Stimulated activated CD8-positive, alpha-beta memory T cell treated with anti-CD3 and anti-CD28 coated beads, Interleukin-4, amount 100 ng/mL, for 4 hours (primary cell): Measurements from ENCODE around the gene SH3YL1.

ENCODE experiments used
- DNase-seq, 2 donors: peaks; one replicate each; pipeline ENCODE4 v3.0.0-alpha.2; 2020; ENCODE audit warnings: low read depth in 2 of 2, low spot score in 1 of 2

SH3YL1 gene

GRCh38 chr2:258933-259332 lies 4.9 kb downstream of the SH3YL1 start:
- no peak for DNase-seq

GRCh38 chr2:257842-258241 lies 6.0 kb downstream of the SH3YL1 start:
- DNase-seq = no peak

- DNase-seq = no peak
Measured at GRCh38 chr2:257429-257828, 6.4 kb downstream of the SH3YL1 start.

- no peak for DNase-seq
Measured at GRCh38 chr2:256094-256493, 7.7 kb downstream of the SH3YL1 start.

- DNase-seq = no peak
Measured at GRCh38 chr2:255195-255594, 8.6 kb downstream of the SH3YL1 start.

GRCh38 chr2:254241-254640 lies 9.6 kb downstream of the SH3YL1 start:
- no peak for DNase-seq

GRCh38 chr2:253202-253638 lies 10.6 kb downstream of the SH3YL1 start:
- DNase-seq = no peak

- no peak for DNase-seq
Measured at GRCh38 chr2:252001-252602, 11.7 kb downstream of the SH3YL1 start.

- DNase-seq = no peak
Measured at GRCh38 chr2:249538-250042, 14.2 kb downstream of the SH3YL1 start.

GRCh38 chr2:248724-249123 lies 15.1 kb downstream of the SH3YL1 start:
- DNase-seq = no peak

GRCh38 chr2:246489-247144 lies 17.2 kb downstream of the SH3YL1 start:
- no peak for DNase-seq

GRCh38 chr2:244547-244946 lies 19.3 kb downstream of the SH3YL1 start:
- DNase-seq = no peak

GRCh38 chr2:238869-239268 lies 25.0 kb downstream of the SH3YL1 start:
- DNase-seq = no peak

GRCh38 chr2:238431-238830 lies 25.4 kb downstream of the SH3YL1 start:
- DNase-seq = no peak

GRCh38 chr2:237878-238277 lies 26.0 kb downstream of the SH3YL1 start:
- no peak for DNase-seq

- DNase-seq = no peak
Measured at GRCh38 chr2:236993-237539, 26.8 kb downstream of the SH3YL1 start.

- DNase-seq = no peak
Measured at GRCh38 chr2:234421-234820, 29.4 kb downstream of the SH3YL1 start.

GRCh38 chr2:233030-233429 lies 30.8 kb downstream of the SH3YL1 start:
- DNase-seq = no peak

GRCh38 chr2:231521-232185 lies 32.2 kb downstream of the SH3YL1 start:
- DNase-seq = no peak

GRCh38 chr2:228518-229278 lies 35.1 kb downstream of the SH3YL1 start:
- no peak for DNase-seq

- DNase-seq = no peak
Measured at GRCh38 chr2:228115-228514, 35.7 kb downstream of the SH3YL1 start.
